Measurements from ENCODE around the gene DPP6. TPM values are rescaled to one million over a fixed set of nuclear protein-coding genes. Genes with fewer than 3 reads are reported as not detected.

The DPP6 gene
- total and polyA plus RNA-seq, 2 experiments from 2014 or later, result not detected

DNA sequence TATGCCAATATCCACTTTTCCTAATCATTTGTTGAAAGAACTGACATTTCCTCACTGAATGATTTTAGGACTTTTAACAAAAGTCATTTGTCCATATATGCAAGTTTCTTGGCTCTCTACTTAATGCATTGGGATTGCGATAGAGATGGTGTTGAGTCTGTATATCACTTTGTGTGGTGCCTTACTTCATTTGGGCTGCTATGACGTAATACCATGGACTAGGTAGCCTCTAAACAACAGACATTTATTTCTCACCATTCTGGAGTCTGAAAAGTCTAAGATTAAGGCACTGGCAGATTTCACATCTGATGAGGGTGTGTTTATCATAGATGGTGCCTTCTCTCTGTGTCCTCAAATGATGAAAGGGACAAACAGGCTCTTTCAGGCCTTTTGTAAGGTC is 342.6 kb downstream of the DPP6 start:
- Histone ChIP-seq H3K79me2 (replicated peaks; ENCODE audit: insufficient read depth) (no peaks in the 10 kb centered on the region), H3F3A (replicated peaks; ENCODE audit: low read depth) (no peaks in the 10 kb centered on the region), H3K27ac (ENCODE audit: low read depth) (no peak overlapping the region), H4K20me1 (replicated peaks; ENCODE audit: insufficient read depth) (no peaks in the 10 kb centered on the region), H3K4me2 (no peak overlapping the region), H3K27me3 (ENCODE audit: insufficient read depth) (no peaks in the 10 kb centered on the region), H3K4me3 (no peak overlapping the region), H2AFZ (no peak overlapping the region), H3K4me1 (ENCODE audit: insufficient read depth) (no peaks in the 10 kb centered on the region), H3K9me2 (ENCODE audit: insufficient read depth) (no peaks in the 10 kb centered on the region), H3K36me3 (ENCODE audit: insufficient read depth) (peaks cover 15% of the 10 kb centered on the region)
- no peak overlapping the region for H3K4me3 Mint-ChIP-seq
- TF ChIP-seq ZNF114 (CRISPR knock-in tag; IDR thresholded peaks at IDR 0.05), result no peak
- H3K27ac Mint-ChIP-seq, result no peak overlapping the region
- ATAC-seq (no peak), DNase-seq (ENCODE audit: low spot score) (no peak)
- H3K4me1 Mint-ChIP-seq, result peaks cover 6% of the 10 kb centered on the region
- H3K36me3 Mint-ChIP-seq (ENCODE audit: low read depth), result no peaks in the 10 kb centered on the region; the same call in 2 of the 3 replicates
- H3K27me3 Mint-ChIP-seq (ENCODE audit: insufficient read depth, low read depth, poor library complexity), result peaks cover 3% of the 10 kb centered on the region
- no peaks in the 10 kb centered on the region for H3K9me3 Mint-ChIP-seq

DNA sequence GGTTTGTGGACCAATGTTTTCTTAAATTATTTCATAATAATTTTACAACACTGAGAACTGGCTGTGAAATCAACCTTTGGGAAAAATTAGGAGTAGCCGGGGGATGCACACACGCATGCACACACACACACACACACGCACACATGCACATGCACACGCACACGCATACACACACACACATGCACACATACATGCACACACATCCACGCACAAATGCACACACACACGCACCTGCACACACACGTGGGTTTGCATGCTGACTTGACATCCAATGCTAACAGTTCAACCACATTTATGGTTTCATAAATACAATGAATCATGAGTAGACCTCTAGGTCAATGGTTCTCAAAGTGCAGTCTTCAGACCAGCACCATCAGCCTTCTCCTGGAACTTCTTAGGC is 354.1 kb downstream of the DPP6 start:
- no peak overlapping the region for H3K27ac Mint-ChIP-seq

More for the DNA sequence above, 354.1 kb downstream of the DPP6 start:
- no peaks in the 10 kb centered on the region for H3K4me1 ChIP-seq (ENCODE audit: insufficient read depth)
- H3F3A ChIP-seq (replicated peaks; ENCODE audit: low read depth), result no peaks in the 10 kb centered on the region
- H3K4me3 Mint-ChIP-seq, result no peak overlapping the region
- H3K9me2 ChIP-seq (ENCODE audit: insufficient read depth), result no peaks in the 10 kb centered on the region
- ATAC-seq (no peak), DNase-seq (ENCODE audit: low spot score) (no peak)
- H3K4me3 ChIP-seq, result no peak overlapping the region
- no peaks in the 10 kb centered on the region for H4K20me1 ChIP-seq (replicated peaks; ENCODE audit: insufficient read depth)
- no peaks in the 10 kb centered on the region for H3K27me3 Mint-ChIP-seq (ENCODE audit: insufficient read depth, low read depth, poor library complexity)
- no peaks in the 10 kb centered on the region for H3K79me2 ChIP-seq (replicated peaks; ENCODE audit: insufficient read depth)
- H3K27me3 ChIP-seq (ENCODE audit: insufficient read depth), result no peaks in the 10 kb centered on the region
- H3K4me1 Mint-ChIP-seq, result peaks cover 8% of the 10 kb centered on the region
- H3K36me3 ChIP-seq (ENCODE audit: insufficient read depth), result peaks cover 2% of the 10 kb centered on the region; the same call in 1 of the 2 replicates
- no peak overlapping the region for H3K4me2 ChIP-seq
- no peak overlapping the region for H2AFZ ChIP-seq
- H3K9me3 Mint-ChIP-seq, result no peaks in the 10 kb centered on the region
- TF ChIP-seq ZNF114 (CRISPR knock-in tag; IDR thresholded peaks at IDR 0.05), result no peak
- no peak for TF ChIP-seq JUNB (IDR thresholded peaks at IDR 0.05; ENCODE audit: unreplicated experiment)
- TF ChIP-seq, protein P1, sequence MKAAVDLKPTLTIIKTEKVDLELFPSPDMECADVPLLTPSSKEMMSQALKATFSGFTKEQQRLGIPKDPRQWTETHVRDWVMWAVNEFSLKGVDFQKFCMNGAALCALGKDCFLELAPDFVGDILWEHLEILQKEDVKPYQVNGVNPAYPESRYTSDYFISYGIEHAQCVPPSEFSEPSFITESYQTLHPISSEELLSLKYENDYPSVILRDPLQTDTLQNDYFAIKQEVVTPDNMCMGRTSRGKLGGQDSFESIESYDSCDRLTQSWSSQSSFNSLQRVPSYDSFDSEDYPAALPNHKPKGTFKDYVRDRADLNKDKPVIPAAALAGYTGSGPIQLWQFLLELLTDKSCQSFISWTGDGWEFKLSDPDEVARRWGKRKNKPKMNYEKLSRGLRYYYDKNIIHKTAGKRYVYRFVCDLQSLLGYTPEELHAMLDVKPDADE (IDR thresholded peaks at IDR 0.05), result no peak
- TF ChIP-seq, protein P2, sequence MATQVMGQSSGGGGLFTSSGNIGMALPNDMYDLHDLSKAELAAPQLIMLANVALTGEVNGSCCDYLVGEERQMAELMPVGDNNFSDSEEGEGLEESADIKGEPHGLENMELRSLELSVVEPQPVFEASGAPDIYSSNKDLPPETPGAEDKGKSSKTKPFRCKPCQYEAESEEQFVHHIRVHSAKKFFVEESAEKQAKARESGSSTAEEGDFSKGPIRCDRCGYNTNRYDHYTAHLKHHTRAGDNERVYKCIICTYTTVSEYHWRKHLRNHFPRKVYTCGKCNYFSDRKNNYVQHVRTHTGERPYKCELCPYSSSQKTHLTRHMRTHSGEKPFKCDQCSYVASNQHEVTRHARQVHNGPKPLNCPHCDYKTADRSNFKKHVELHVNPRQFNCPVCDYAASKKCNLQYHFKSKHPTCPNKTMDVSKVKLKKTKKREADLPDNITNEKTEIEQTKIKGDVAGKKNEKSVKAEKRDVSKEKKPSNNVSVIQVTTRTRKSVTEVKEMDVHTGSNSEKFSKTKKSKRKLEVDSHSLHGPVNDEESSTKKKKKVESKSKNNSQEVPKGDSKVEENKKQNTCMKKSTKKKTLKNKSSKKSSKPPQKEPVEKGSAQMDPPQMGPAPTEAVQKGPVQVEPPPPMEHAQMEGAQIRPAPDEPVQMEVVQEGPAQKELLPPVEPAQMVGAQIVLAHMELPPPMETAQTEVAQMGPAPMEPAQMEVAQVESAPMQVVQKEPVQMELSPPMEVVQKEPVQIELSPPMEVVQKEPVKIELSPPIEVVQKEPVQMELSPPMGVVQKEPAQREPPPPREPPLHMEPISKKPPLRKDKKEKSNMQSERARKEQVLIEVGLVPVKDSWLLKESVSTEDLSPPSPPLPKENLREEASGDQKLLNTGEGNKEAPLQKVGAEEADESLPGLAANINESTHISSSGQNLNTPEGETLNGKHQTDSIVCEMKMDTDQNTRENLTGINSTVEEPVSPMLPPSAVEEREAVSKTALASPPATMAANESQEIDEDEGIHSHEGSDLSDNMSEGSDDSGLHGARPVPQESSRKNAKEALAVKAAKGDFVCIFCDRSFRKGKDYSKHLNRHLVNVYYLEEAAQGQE (IDR thresholded peaks at IDR 0.05; ENCODE audit: unreplicated experiment), result no peak
- no peak for TF ChIP-seq CREB1 (CRISPR knock-in tag; IDR thresholded peaks at IDR 0.05; ENCODE audit: low read depth)
- TF ChIP-seq, protein P3, sequence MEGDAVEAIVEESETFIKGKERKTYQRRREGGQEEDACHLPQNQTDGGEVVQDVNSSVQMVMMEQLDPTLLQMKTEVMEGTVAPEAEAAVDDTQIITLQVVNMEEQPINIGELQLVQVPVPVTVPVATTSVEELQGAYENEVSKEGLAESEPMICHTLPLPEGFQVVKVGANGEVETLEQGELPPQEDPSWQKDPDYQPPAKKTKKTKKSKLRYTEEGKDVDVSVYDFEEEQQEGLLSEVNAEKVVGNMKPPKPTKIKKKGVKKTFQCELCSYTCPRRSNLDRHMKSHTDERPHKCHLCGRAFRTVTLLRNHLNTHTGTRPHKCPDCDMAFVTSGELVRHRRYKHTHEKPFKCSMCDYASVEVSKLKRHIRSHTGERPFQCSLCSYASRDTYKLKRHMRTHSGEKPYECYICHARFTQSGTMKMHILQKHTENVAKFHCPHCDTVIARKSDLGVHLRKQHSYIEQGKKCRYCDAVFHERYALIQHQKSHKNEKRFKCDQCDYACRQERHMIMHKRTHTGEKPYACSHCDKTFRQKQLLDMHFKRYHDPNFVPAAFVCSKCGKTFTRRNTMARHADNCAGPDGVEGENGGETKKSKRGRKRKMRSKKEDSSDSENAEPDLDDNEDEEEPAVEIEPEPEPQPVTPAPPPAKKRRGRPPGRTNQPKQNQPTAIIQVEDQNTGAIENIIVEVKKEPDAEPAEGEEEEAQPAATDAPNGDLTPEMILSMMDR (conservative IDR thresholded peaks at IDR 0.05; ENCODE audit: low read depth in 2 of 2), result no peak
- no peak for TF ChIP-seq NANOG (IDR thresholded peaks at IDR 0.05; ENCODE audit: borderline replicate concordance)
- no peak for TF ChIP-seq POLR2AphosphoS5 (IDR thresholded peaks at IDR 0.05; ENCODE audit: low read depth)
- H3K27ac ChIP-seq (ENCODE audit: low read depth), result no peak overlapping the region
- no peaks in the 10 kb centered on the region for H3K36me3 Mint-ChIP-seq (ENCODE audit: low read depth)
